Mammary epithelial cell (primary cell): ENCODE results near the gene SLC6A18.
"Not testable (repeated sequence)": the region's sequence is repeated elsewhere in the genome, so short reads cannot be mapped to it uniquely, and the experiment has no call there.

Source experiments
- EZH2 ChIP-seq: IDR thresholded peaks from 2 replicates; pipeline ENCODE4 v1.6.1; 2012; ENCODE audit warnings: low read length, inconsistent platforms, borderline replicate concordance
- TF ChIP-seq, protein P1 (sequence below), 2 donors: IDR thresholded peaks in 1 of 2; conservative IDR thresholded peaks in 1 of 2; 2 replicates each; pipeline ENCODE4 v1.5.1; 2011 to 2012; ENCODE audit warnings: inconsistent platforms in 2 of 2, low read length in 2 of 2, mild to moderate bottlenecking in 2 of 2, control low read depth in 1 of 2, low read depth in 1 of 2; ENCODE audit not compliant: insufficient read depth in 1 of 2; ENCODE audit errors: extremely low read depth in 1 of 2

DNA sequence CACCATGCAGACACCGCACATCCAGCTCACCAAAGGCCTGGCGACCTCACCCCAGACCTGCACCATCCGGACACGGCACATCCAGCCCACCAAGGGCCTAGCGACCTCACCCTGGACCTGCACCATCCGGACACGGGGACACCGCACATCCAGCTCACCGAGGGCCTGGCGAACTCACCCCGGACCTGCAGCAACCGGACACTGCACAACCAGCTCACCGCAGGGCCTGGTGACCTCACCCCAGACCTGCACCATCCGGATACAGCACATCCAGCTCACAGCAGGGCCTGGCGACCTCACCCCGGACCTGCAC is 58.5 kb downstream of the SLC6A18 start:
- TF ChIP-seq, protein P1, sequence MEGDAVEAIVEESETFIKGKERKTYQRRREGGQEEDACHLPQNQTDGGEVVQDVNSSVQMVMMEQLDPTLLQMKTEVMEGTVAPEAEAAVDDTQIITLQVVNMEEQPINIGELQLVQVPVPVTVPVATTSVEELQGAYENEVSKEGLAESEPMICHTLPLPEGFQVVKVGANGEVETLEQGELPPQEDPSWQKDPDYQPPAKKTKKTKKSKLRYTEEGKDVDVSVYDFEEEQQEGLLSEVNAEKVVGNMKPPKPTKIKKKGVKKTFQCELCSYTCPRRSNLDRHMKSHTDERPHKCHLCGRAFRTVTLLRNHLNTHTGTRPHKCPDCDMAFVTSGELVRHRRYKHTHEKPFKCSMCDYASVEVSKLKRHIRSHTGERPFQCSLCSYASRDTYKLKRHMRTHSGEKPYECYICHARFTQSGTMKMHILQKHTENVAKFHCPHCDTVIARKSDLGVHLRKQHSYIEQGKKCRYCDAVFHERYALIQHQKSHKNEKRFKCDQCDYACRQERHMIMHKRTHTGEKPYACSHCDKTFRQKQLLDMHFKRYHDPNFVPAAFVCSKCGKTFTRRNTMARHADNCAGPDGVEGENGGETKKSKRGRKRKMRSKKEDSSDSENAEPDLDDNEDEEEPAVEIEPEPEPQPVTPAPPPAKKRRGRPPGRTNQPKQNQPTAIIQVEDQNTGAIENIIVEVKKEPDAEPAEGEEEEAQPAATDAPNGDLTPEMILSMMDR (conservative IDR thresholded peaks at IDR 0.05 in 1 of 2, IDR thresholded peaks at IDR 0.05 in 1 of 2; ENCODE audit: extremely low read depth in 1 of 2, insufficient read depth in 1 of 2, low read depth in 1 of 2, low read length in 2 of 2) = not testable (repeated sequence)
- TF ChIP-seq EZH2 = not testable (repeated sequence)
